ENCODE data around the gene TNFRSF4.
"Not testable (repeated sequence)": the region's sequence is repeated elsewhere in the genome, so short reads cannot be mapped to it uniquely, and the experiment has no call there.

Gene TNFRSF4

DNA sequence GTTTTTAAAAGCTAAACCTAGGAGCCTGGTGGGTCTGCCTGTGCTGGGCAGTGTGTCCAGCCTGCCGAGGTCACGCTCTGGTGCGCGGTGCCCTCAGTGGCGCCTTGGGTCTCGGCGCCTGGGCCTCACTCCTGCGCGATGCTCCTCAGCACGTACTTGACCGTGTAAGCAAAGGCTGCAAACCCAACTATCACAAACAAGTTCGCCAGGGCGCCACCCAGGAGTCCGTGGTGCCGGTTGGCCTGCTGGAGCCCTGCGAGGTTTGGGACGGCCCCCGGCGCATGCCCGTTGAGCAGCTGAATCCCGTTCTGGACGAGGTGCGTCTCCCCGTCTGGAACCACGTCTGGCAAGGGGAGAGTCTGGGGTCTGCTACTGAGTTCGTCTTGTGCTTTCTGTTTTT lies 41.1 kb upstream of the TNFRSF4 start:
- no peak overlapping the region for H3K27ac ChIP-seq (ENCODE audit: low read depth, low read length)
- peaks cover 25 to 58% of the 10 kb centered on the region in 2 donors for H3K36me3 ChIP-seq (ENCODE audit: control insufficient read depth in 1 of 2, insufficient read depth in 2 of 2, low read length in 2 of 2)
- peaks cover 0 to 7% of the 10 kb centered on the region in 2 donors for H3K4me1 ChIP-seq (ENCODE audit: control insufficient read depth in 1 of 2, insufficient read depth in 2 of 2, low read length in 2 of 2)
- no peak overlapping the region for H3K4me3 ChIP-seq (ENCODE audit: low read depth in 1 of 2, low read length in 2 of 2)
- no peaks in the 10 kb centered on the region for H3K27me3 ChIP-seq (ENCODE audit: control insufficient read depth in 1 of 2, insufficient read depth in 2 of 2, low read length in 2 of 2)
- H3K9me3 ChIP-seq (ENCODE audit: control insufficient read depth in 1 of 2, low read length in 2 of 2): no peaks in the 10 kb centered on the region
- H3K9ac ChIP-seq (ENCODE audit: low read depth in 1 of 2, low read length in 2 of 2): no peak overlapping the region

DNA sequence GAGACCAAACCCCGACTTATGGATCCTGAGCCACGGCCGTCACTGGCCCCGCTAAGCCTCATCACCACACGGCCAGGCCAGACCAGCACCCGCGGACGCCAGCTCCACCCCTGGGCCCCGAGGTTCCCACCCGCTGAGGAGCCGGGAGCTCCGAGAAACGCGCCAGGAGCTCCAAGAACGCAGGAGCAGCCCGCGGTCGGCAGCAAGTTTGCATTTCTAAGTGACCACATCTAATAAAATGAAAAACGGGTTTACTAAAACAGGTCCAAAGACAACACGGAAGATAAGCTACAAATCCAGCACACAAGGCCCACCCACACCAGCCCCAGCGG lies 40.7 kb upstream of the TNFRSF4 start:
- Histone ChIP-seq H3K36me3 (ENCODE audit: control insufficient read depth in 1 of 2, insufficient read depth in 2 of 2, low read length in 2 of 2) (peaks cover 23 to 54% of the 10 kb centered on the region in 2 donors), H3K4me3 (ENCODE audit: low read depth in 1 of 2, low read length in 2 of 2) (no peak overlapping the region), H3K4me1 (ENCODE audit: control insufficient read depth in 1 of 2, insufficient read depth in 2 of 2, low read length in 2 of 2) (peaks cover 0 to 7% of the 10 kb centered on the region in 2 donors), H3K9ac (ENCODE audit: low read depth in 1 of 2, low read length in 2 of 2) (no peak overlapping the region), H3K27ac (ENCODE audit: low read depth, low read length) (no peak overlapping the region), H3K9me3 (ENCODE audit: control insufficient read depth in 1 of 2, low read length in 2 of 2) (no peaks in the 10 kb centered on the region), H3K27me3 (ENCODE audit: control insufficient read depth in 1 of 2, insufficient read depth in 2 of 2, low read length in 2 of 2) (no peaks in the 10 kb centered on the region)

DNA sequence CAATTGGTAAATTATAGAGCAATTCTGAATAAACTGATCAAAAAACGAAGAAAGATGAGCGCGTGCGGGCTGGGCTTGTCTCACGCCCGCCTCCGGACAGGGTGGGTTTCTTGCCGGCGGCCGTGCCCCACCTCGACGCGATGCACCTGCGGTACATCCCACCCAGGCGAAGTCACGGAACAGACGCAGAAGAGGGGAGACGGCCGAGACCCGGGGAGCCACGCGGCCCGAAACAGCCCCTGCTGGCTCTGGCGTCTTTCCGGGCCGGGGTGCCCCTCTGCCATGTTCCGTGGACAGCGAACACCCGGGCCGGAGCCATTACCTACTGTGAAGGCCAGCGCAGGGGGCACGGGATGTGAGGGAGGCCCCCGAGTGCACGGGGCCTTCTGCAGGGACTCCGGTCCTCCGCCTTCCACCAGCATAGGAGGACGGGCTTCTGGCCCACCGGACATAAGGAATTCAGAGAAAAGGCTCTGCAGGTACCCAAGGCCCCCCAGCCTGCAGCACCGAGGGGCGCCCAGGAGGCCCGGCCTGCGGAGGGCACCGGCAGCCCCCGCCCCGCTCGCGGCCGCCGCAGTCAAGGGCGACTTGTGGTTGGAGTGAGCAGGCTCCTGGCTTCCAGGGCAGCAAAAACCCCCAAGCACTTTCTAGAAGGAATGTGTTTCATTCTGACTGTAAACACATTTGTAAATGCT lies 40.2 kb upstream of the TNFRSF4 start:
- Histone ChIP-seq H3K9ac (ENCODE audit: low read depth in 1 of 2, low read length in 2 of 2) (no peak overlapping the region), H3K36me3 (ENCODE audit: control insufficient read depth in 1 of 2, insufficient read depth in 2 of 2, low read length in 2 of 2) (peaks cover 20 to 50% of the 10 kb centered on the region in 2 donors)

DNA sequence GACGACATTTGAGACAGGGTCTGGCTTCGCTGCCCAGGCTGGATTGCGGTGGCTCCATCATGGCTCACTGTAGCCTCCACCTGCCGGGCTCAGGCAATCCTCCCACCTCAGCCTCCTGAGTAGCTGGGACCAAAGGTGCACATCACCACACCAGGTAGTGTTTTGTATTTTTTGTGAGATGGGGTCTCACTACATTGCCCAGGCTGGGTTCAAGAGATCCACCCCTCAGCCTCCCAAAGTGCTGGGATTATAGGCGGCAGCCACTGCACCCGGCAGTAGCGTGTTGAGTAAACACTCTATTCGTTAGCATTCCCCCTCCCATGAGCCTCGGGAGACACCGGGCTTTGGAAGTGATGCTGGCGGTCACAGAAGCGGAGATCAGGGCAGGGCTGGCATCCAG lies 39.4 kb upstream of the TNFRSF4 start:
- no peak overlapping the region for H3K4me3 ChIP-seq (ENCODE audit: low read depth in 1 of 2, low read length in 2 of 2)
- peaks cover 0 to 3% of the 10 kb centered on the region in 2 donors for H3K4me1 ChIP-seq (ENCODE audit: control insufficient read depth in 1 of 2, insufficient read depth in 2 of 2, low read length in 2 of 2)
- no peaks in the 10 kb centered on the region for H3K27me3 ChIP-seq (ENCODE audit: control insufficient read depth in 1 of 2, insufficient read depth in 2 of 2, low read length in 2 of 2)
- no peak overlapping the region for H3K27ac ChIP-seq (ENCODE audit: low read depth, low read length)
- H3K9me3 ChIP-seq (ENCODE audit: control insufficient read depth in 1 of 2, low read length in 2 of 2): no peaks in the 10 kb centered on the region
- no peak overlapping the region for H3K9ac ChIP-seq (ENCODE audit: low read depth in 1 of 2, low read length in 2 of 2)
- H3K36me3 ChIP-seq (ENCODE audit: control insufficient read depth in 1 of 2, insufficient read depth in 2 of 2, low read length in 2 of 2): peaks cover 16 to 42% of the 10 kb centered on the region in 2 donors

More for the DNA sequence above, 40.2 kb upstream of the TNFRSF4 start:
- Histone ChIP-seq H3K27ac (ENCODE audit: low read depth, low read length) (no peak overlapping the region), H3K9me3 (ENCODE audit: control insufficient read depth in 1 of 2, low read length in 2 of 2) (no peaks in the 10 kb centered on the region), H3K27me3 (ENCODE audit: control insufficient read depth in 1 of 2, insufficient read depth in 2 of 2, low read length in 2 of 2) (no peaks in the 10 kb centered on the region), H3K4me3 (ENCODE audit: low read depth in 1 of 2, low read length in 2 of 2) (no peak overlapping the region), H3K4me1 (ENCODE audit: control insufficient read depth in 1 of 2, insufficient read depth in 2 of 2, low read length in 2 of 2) (peaks cover 0 to 7% of the 10 kb centered on the region in 2 donors)

DNA sequence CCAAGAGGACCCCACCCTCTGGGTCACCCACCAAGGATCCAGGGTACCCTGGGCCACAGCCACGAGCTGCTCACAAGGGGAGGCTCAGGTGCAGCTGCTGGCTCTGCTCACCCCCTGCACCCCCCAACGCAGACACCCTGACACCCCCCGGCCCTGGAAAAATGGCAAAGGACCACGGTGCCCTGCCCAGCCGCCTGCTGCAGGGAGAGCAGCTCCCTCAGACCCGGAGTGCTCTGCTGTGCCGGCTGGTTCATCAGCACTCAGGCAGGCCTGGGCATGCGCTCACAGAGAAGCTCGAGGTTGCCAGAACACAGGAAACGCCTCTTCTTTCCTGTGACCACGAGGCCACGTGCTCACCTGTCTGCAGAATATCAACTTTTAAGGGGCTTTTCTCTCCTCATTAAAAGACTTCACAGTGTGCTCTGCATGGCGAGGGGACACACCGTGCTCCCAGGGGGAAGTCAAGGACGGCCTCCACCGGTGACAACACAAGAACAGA lies 36.9 kb upstream of the TNFRSF4 start:
- H3K4me1 ChIP-seq (ENCODE audit: control insufficient read depth in 1 of 2, insufficient read depth in 2 of 2, low read length in 2 of 2): peaks cover 0 to 3% of the 10 kb centered on the region in 2 donors
- H3K4me3 ChIP-seq (ENCODE audit: low read depth in 1 of 2, low read length in 2 of 2): no peak overlapping the region
- no peak overlapping the region for H3K9ac ChIP-seq (ENCODE audit: low read depth in 1 of 2, low read length in 2 of 2)
- H3K27me3 ChIP-seq (ENCODE audit: control insufficient read depth in 1 of 2, insufficient read depth in 2 of 2, low read length in 2 of 2): peaks cover 0 to 13% of the 10 kb centered on the region in 2 donors
- H3K36me3 ChIP-seq (ENCODE audit: control insufficient read depth in 1 of 2, insufficient read depth in 2 of 2, low read length in 2 of 2): peaks cover 16 to 27% of the 10 kb centered on the region in 2 donors
- H3K27ac ChIP-seq (ENCODE audit: low read depth, low read length): no peak overlapping the region
- H3K9me3 ChIP-seq (ENCODE audit: control insufficient read depth in 1 of 2, low read length in 2 of 2): no peaks in the 10 kb centered on the region

DNA sequence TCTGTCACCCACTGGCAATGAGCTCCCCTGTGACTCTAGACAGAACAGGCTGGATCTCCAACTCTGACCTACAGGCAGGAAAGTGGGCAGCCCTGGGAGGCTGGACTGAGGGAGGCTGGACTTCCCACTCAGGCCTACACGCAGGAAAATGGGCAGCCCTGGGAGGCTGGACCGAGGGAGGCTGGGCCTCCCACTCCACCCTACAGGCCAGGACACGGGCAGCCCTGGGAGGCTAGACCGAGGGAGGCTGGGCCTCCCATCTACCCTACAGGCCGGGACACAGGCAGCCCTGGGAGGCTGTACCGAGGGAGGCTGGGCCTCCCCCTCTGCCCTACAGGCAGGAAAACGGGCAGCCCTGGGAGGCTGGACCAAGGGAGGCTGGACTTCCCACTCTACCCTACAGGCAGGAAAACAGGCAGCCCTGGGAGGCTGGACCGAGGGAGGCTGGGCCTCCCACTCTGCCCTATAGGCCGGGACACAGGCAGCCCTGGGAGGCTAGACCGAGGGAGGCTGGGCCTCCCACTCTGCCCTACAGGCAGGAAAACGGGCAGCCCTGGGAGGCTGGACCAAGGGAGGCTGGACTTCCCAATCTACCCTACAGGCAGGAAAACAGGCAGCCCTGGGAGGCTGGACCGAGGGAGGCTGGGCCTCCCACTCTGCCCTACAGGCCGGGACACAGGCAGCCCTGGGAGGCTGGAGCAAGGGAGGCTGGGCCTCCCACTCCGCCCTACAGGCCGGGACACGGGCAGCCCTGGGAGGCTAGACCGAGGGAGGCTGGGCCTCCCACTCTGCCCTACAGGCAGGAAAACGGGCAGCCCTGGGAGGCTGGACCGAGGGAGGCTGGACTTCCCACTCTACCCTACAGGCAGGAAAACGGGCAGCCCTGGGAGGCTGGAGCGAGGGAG lies 34.3 kb upstream of the TNFRSF4 start:
- H3K9me3 ChIP-seq (ENCODE audit: control insufficient read depth in 1 of 2, low read length in 2 of 2); H3K36me3 ChIP-seq (ENCODE audit: control insufficient read depth in 1 of 2, insufficient read depth in 2 of 2, low read length in 2 of 2); H3K4me3 ChIP-seq (ENCODE audit: low read depth in 1 of 2, low read length in 2 of 2); H3K9ac ChIP-seq (ENCODE audit: low read depth in 1 of 2, low read length in 2 of 2); H3K4me1 ChIP-seq (ENCODE audit: control insufficient read depth in 1 of 2, insufficient read depth in 2 of 2, low read length in 2 of 2); H3K27ac ChIP-seq (ENCODE audit: low read depth, low read length): not testable (repeated sequence)
- peaks cover 0 to 18% of the 10 kb centered on the region in 2 donors for H3K27me3 ChIP-seq (ENCODE audit: control insufficient read depth in 1 of 2, insufficient read depth in 2 of 2, low read length in 2 of 2)

DNA sequence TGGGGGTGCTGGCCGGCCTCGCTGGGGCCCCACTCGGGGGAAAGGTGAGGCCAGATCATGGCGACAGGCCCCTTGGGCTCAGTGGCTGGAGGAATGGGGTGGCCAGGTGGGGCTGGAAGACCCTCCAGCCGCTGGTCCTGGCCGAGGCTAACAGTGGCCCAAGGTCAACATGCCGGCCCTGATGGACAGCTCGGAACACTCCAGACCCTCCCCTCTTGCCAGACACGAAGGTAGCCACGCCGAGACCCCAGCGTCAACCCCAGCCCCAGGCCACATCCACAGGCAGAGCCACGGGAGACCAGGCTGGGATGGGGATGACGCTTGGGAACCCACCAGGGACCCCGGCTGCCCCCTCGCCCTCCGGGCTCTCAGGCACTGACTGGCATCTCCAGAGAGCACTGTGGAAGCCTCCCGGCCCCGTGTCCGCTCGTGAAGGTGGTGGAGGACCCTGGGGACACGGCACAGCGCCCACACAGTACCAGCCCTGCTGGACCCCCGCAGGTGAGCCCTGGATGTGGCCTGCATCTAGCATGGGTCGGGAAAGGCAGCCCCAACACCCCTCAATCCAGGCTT lies 33.5 kb upstream of the TNFRSF4 start:
- Histone ChIP-seq H3K9me3 (ENCODE audit: control insufficient read depth in 1 of 2, low read length in 2 of 2) (no peaks in the 10 kb centered on the region), H3K27me3 (ENCODE audit: control insufficient read depth in 1 of 2, insufficient read depth in 2 of 2, low read length in 2 of 2) (peaks cover 0 to 18% of the 10 kb centered on the region in 2 donors), H3K4me3 (ENCODE audit: low read depth in 1 of 2, low read length in 2 of 2) (no peak overlapping the region), H3K4me1 (ENCODE audit: control insufficient read depth in 1 of 2, insufficient read depth in 2 of 2, low read length in 2 of 2) (peaks cover 0 to 3% of the 10 kb centered on the region in 2 donors), H3K36me3 (ENCODE audit: control insufficient read depth in 1 of 2, insufficient read depth in 2 of 2, low read length in 2 of 2) (peaks cover under 1% of the 10 kb centered on the region in 2 donors), H3K9ac (ENCODE audit: low read depth in 1 of 2, low read length in 2 of 2) (no peak overlapping the region), H3K27ac (ENCODE audit: low read depth, low read length) (no peak overlapping the region)

DNA sequence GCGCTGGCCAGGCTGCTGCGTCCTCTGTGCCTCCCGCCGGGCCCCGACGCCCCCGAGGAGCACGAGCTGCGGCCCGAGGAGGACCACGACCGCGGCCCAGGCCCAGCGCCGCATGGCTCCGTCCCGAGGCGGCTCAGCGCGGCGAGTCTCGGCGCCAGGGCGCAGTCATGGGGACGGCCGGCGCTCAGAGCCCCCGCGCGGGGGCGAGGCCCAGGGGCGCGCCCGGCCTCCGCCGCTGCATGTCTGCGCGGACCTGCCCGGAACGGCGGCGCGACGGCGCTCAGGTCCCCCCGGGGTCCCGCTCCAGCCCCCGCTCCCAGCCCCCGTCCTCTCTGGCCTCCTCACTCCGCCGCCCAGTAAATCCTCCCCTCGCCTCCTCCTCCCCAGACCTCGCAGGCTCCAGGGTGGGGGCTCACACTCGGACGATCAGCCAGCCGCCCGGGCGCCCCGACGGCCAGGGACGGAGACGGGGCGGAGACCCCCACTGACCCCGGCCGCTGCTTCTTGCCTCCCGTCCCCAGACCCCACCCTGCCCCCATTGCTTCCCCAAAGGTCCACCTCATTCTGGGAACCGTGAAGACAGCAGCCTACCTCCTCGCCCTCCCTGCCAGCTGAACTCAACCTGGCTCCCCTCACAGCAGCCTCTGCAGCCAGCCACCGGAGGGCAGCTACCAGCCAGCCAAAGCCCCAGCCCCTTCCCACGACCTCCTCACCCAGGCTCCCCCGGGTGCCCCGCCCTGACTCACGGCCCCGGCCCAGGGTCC lies 32.8 kb upstream of the TNFRSF4 start, which contains the start of gene C1QTNF12:
Gene C1QTNF12 (minus strand): TSS at position 146 of the 764 bp plus-strand sequence. CDS start 32 bp downstream, at position 114.
- H3K4me1 ChIP-seq (ENCODE audit: control insufficient read depth in 1 of 2, insufficient read depth in 2 of 2, low read length in 2 of 2): peaks cover 0 to 3% of the 10 kb centered on the region in 2 donors
- H3K9ac ChIP-seq (ENCODE audit: low read depth in 1 of 2, low read length in 2 of 2): no peak within 1 kb of the TSS
- peaks cover 0 to 18% of the 10 kb centered on the region in 2 donors for H3K27me3 ChIP-seq (ENCODE audit: control insufficient read depth in 1 of 2, insufficient read depth in 2 of 2, low read length in 2 of 2)
- H3K9me3 ChIP-seq (ENCODE audit: control insufficient read depth in 1 of 2, low read length in 2 of 2): no peaks in the 10 kb centered on the region
- no peak within 1 kb of the TSS for H3K4me3 ChIP-seq (ENCODE audit: low read depth in 1 of 2, low read length in 2 of 2)
- no peak within 1 kb of the TSS for H3K27ac ChIP-seq (ENCODE audit: low read depth, low read length)
- H3K36me3 ChIP-seq (ENCODE audit: control insufficient read depth in 1 of 2, insufficient read depth in 2 of 2, low read length in 2 of 2): no peaks in the 10 kb centered on the region

DNA sequence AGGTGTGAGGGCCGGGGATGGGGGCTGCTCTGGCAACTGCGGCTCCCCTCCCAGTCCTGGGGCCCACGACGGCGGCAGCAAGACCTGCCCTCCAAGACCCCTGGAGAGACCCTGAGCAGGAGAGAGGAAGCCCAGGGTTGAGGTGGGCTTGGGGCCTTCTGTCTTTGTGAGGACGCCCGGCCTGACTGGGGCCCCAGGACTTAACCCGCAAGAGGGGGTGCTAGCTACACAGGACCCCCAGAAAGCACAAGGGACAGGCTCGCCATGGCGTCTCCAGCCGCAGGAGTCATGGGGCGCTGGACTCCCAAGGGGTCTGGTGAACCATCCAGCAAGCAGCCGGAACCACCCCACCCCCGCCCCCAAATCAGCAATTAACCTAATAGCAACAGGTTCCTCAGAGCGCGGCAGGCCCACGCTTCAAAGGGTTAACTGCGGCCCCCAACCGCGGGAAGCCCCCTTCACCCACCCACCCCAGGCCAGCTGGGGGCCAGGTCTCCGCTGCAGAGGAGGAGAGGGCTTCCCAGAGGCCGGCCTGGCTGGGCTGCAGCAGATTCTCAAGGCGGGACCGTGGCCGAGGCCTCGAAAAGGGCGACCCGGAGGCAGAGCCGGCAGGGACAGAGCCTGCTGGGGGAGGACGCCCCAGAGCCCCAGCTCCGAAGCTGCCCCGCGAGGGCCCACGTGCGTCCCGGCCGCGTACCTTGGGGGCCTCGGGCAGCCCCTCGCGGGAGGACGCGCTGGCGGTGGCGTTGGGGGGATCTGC lies 32.0 kb upstream of the TNFRSF4 start:
- H3K36me3 ChIP-seq (ENCODE audit: control insufficient read depth in 1 of 2, insufficient read depth in 2 of 2, low read length in 2 of 2): no peaks in the 10 kb centered on the region
- peaks cover 0 to 3% of the 10 kb centered on the region in 2 donors for H3K4me1 ChIP-seq (ENCODE audit: control insufficient read depth in 1 of 2, insufficient read depth in 2 of 2, low read length in 2 of 2)
- no peaks in the 10 kb centered on the region for H3K9me3 ChIP-seq (ENCODE audit: control insufficient read depth in 1 of 2, low read length in 2 of 2)
- no peak overlapping the region for H3K27ac ChIP-seq (ENCODE audit: low read depth, low read length)
- H3K27me3 ChIP-seq (ENCODE audit: control insufficient read depth in 1 of 2, insufficient read depth in 2 of 2, low read length in 2 of 2): peaks cover 0 to 18% of the 10 kb centered on the region in 2 donors
- H3K4me3 ChIP-seq (ENCODE audit: low read depth in 1 of 2, low read length in 2 of 2): no peak overlapping the region
- no peak overlapping the region for H3K9ac ChIP-seq (ENCODE audit: low read depth in 1 of 2, low read length in 2 of 2)
